Activated naive CD4-positive, alpha-beta T cell treated with anti-CD3 and anti-CD28 coated beads, Interleukin-2, amount 10 ng/mL, durations not matched to agents 7 days and 5 days (primary cell): ENCODE data around the gene CYTH2.
"Not testable (repeated sequence)": the region's sequence is repeated elsewhere in the genome, so short reads cannot be mapped to it uniquely, and the experiment has no call there.

Source experiments
- CTCF ChIA-PET: fragments of 350-600 bp; sonication (Branson Sonifier 250); formaldehyde crosslinking; loops from one replicate; lab custom pipeline; 2021; ENCODE audit warnings: antibody characterized with exemption; lab: Charles Lee
- DNase-seq: peaks from one replicate; pipeline ENCODE4 v3.0.0-alpha.2; 2020
- H3K27ac Mint-ChIP-seq: one replicate; pipeline ENCODE4 v1.8.0; 2021; ENCODE audit warnings: mild to moderate bottlenecking, moderate library complexity, mixed read lengths
- H3K27me3 Mint-ChIP-seq: one replicate; pipeline ENCODE4 v1.8.0; 2021; ENCODE audit warnings: mild to moderate bottlenecking, mixed read lengths
- H3K36me3 Mint-ChIP-seq: one replicate; pipeline ENCODE4 v1.8.0; 2021; ENCODE audit warnings: mixed read lengths
- H3K4me1 Mint-ChIP-seq: one replicate; pipeline ENCODE4 v1.8.0; 2021; ENCODE audit warnings: mixed read lengths
- H3K4me3 Mint-ChIP-seq: one replicate; pipeline ENCODE4 v1.8.0; 2021; ENCODE audit warnings: mild to moderate bottlenecking, moderate library complexity, mixed read lengths
- H3K9me3 Mint-ChIP-seq: one replicate; pipeline ENCODE4 v1.8.0; 2021; ENCODE audit warnings: mixed read lengths

Gene CYTH2

DNA sequence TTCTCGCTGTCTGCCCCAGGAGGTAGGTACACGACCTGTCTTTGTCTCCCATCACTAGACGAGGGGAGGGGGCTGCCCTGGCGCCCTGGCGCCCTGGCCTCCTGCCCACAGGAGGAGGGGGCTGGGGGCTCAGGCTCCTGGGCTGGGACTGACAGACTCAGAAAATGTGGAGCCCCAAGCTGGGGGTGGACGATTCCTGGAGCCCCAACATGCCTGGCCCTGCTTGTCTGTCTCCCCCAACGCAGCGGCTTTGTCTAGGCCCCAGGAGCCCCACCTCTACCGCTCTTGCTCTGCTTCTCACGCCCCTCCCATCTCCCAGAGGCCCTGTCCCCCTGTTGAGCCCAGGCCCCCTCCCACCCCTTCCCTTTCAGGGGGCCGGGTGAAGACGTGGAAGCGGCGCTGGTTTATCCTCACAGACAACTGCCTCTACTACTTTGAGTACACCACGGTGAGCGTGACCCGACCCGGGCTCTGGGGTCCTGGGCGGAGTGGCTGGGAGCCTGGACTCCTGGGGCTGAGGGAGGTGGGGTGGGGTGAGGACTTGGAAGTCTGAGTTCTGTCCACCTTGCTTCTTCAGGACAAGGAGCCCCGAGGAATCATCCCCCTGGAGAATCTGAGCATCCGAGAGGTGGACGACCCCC is 8.6 kb downstream of the CYTH2 start:
- no peak overlapping the region for H3K27ac Mint-ChIP-seq
- CTCF ChIA-PET: no interaction called here
- H3K27me3 Mint-ChIP-seq: no peaks in the 10 kb centered on the region
- H3K4me1 Mint-ChIP-seq: peaks cover 27% of the 10 kb centered on the region
- no peaks in the 10 kb centered on the region for H3K9me3 Mint-ChIP-seq
- no peak for DNase-seq
- no peak overlapping the region for H3K4me3 Mint-ChIP-seq
- H3K36me3 Mint-ChIP-seq: peaks cover 37% of the 10 kb centered on the region

DNA sequence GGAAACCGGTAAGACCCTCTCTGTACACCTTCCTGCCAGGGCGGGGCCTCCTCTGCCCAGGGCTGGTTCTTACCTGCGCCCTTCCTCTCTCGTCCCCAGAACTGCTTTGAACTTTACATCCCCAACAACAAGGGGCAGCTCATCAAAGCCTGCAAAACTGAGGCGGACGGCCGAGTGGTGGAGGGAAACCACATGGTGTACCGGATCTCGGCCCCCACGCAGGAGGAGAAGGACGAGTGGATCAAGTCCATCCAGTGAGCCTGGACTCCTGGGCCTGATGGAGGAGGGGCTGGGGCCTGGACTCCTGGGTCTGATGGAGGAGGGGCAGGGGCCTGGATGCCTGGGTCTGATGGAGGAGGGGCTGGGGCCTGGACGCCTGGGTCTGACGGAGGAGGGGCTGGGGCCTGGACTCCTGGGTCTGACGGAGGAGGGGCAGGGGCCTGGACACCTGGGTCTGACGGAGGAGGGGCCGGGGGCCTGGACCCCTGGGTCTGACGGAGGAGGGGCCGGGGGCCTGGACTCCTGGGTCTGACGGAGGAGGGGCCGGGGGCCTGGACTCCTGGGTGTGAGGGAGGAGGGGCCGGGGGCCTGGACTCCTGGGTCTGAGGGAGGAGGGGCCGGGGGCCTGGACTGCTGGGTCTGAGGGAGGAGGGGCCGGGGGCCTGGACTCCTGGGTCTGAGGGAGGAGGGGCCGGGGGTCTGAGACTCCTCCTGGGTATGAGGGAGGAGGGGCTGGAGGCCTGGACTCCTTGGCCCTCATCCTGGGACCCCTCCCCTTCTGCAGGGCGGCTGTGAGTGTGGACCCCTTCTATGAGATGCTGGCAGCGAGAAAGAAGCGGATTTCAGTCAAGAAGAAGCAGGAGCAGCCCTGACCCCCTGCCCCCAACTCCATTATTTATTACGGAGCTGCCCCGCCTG is 9.4 kb downstream of the CYTH2 start:
- no peak overlapping the region for H3K4me3 Mint-ChIP-seq
- no peaks in the 10 kb centered on the region for H3K9me3 Mint-ChIP-seq
- H3K27me3 Mint-ChIP-seq: no peaks in the 10 kb centered on the region
- DNase-seq: no peak
- no peak overlapping the region for H3K27ac Mint-ChIP-seq
- peaks cover 27% of the 10 kb centered on the region for H3K4me1 Mint-ChIP-seq
- H3K36me3 Mint-ChIP-seq: peaks cover 31% of the 10 kb centered on the region
- CTCF ChIA-PET: interaction anchor here (3.0 kb wide), 1 partner anchor 11 kb away, joined by 17 read pairs; no protein-coding TSS in a partner anchor

- peaks cover 27% of the 10 kb centered on the region for H3K4me1 Mint-ChIP-seq
- H3K27me3 Mint-ChIP-seq: no peaks in the 10 kb centered on the region
- DNase-seq: no peak
- H3K36me3 Mint-ChIP-seq: peaks cover 25% of the 10 kb centered on the region
- no peaks in the 10 kb centered on the region for H3K9me3 Mint-ChIP-seq
- H3K4me3 Mint-ChIP-seq: peak overlapping the region; percentile 24
- peak overlapping the region; percentile 65 for H3K27ac Mint-ChIP-seq
- CTCF ChIA-PET: interaction anchor here (3.0 kb wide), 1 partner anchor 10 kb away, joined by 17 read pairs; no protein-coding TSS in a partner anchor
Measured at GRCh38 chr19:48479686-48480085, 10.5 kb downstream of the CYTH2 start.

- H3K27me3 Mint-ChIP-seq: no peaks in the 10 kb centered on the region
- H3K4me3 Mint-ChIP-seq: peak overlapping the region; percentile 67
- peaks cover 22% of the 10 kb centered on the region for H3K36me3 Mint-ChIP-seq
- CTCF ChIA-PET: interaction anchor here (3.0 kb wide), 1 partner anchor 10 kb away, joined by 17 read pairs; no protein-coding TSS in a partner anchor
- H3K27ac Mint-ChIP-seq: peak overlapping the region; percentile 90
- peaks cover 27% of the 10 kb centered on the region for H3K4me1 Mint-ChIP-seq
- DNase-seq: peak; percentile 55
- no peaks in the 10 kb centered on the region for H3K9me3 Mint-ChIP-seq
Measured at GRCh38 chr19:48480183-48480557, 11.0 kb downstream of the CYTH2 start.

DNA sequence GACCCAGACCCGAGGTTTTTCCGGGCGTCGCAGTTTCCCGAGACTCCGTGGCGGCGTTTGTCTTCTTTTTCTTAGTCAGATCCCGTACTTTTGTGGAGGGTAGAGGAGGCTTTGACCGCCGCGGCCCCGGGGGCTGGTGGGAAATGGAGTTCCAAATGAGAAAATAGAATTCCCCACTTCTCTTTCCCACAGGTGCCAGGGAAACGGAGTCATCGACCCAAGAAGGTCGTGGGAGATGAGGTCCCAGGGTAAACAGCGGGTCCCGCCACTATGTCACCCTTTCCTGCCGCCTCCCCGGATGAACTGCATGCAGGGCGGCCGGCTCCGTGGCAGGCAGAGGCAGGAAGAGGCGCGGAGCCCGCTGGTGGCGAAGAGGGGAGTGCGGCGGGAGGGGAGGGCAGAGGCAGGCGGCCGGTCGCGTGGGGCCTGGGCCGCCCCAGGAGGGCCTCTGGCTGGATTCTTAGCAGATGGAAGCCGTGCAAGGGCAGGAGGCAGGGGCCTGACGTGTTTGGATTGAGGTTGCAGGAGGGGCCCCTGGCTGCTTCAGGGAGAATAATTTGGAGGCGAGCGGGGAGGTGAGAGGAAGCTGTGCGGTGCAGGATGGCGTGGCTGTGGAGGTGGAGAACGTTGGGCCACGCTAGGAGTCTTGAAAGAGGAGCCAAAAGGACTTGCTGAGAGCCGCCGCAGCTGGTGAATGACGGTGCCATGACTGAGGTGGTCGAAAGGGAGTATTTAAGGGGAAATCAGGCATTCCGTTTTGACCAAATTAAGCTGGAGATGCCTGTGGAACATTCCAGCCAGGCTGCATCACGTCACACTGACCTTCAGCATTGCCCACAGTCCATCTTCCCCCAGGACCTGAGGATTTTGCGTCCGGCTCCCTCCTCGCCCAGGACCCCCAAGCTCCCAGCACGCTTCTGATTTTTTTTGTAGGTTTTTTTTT is 11.7 kb downstream of the CYTH2 start:
- Mint-ChIP-seq H3K4me3 (peak overlapping the region; percentile 67), H3K27me3 (no peaks in the 10 kb centered on the region), H3K9me3 (no peaks in the 10 kb centered on the region), H3K4me1 (peaks cover 27% of the 10 kb centered on the region), H3K27ac (peak overlapping the region; percentile 90), H3K36me3 (peaks cover 18% of the 10 kb centered on the region)
- CTCF ChIA-PET: interaction anchor here (0.7 to 3.0 kb wide), 2 partner anchors 9 to 85 kb away, joined by 3 to 17 read pairs; no protein-coding TSS in a partner anchor
- peak; percentile 80 for DNase-seq

GRCh38 chr19:48481846-48482639 is 12.9 kb downstream of the CYTH2 start:
- H3K27ac Mint-ChIP-seq: peak overlapping the region; percentile 90
- CTCF ChIA-PET: no interaction called here
- H3K27me3 Mint-ChIP-seq: no peaks in the 10 kb centered on the region
- no peak overlapping the region for H3K4me3 Mint-ChIP-seq
- H3K9me3 Mint-ChIP-seq: no peaks in the 10 kb centered on the region
- H3K36me3 Mint-ChIP-seq: peaks cover 13% of the 10 kb centered on the region
- DNase-seq: no peak
- H3K4me1 Mint-ChIP-seq: peaks cover 27% of the 10 kb centered on the region

DNA sequence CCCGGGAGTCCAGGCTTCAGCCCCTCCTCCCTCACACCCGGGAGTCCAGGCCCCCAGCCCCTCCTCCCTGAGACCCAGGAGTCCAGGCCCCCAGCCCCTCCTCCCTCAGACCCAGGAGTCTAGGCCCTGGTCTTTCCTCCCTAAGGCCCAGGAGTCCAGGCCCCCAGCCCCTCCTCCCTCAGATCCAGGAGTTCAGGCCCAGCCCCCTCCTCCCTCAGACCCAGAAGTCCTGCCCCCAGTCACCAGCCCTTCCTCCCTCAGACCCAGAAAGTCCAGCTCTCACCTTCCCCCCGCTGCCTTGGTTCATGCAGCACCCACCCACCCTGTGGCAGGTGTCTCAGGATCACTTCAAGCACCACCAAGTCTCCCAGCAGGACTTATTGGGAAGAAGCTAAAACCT is 14.1 kb downstream of the CYTH2 start:
- no peak for DNase-seq
- no peak overlapping the region for H3K27ac Mint-ChIP-seq
- CTCF ChIA-PET: no interaction called here
- H3K27me3 Mint-ChIP-seq: peaks cover 4% of the 10 kb centered on the region
- no peaks in the 10 kb centered on the region for H3K9me3 Mint-ChIP-seq
- peaks cover 27% of the 10 kb centered on the region for H3K4me1 Mint-ChIP-seq
- H3K36me3 Mint-ChIP-seq: peaks cover 13% of the 10 kb centered on the region
- no peak overlapping the region for H3K4me3 Mint-ChIP-seq

- Mint-ChIP-seq H3K27me3 (peaks cover 9% of the 10 kb centered on the region), H3K9me3 (no peaks in the 10 kb centered on the region), H3K4me3 (no peak overlapping the region), H3K4me1 (peaks cover 25% of the 10 kb centered on the region), H3K36me3 (peaks cover 7% of the 10 kb centered on the region), H3K27ac (no peak overlapping the region)
- CTCF ChIA-PET: no interaction called here
- DNase-seq: no peak
Measured at GRCh38 chr19:48484247-48484893, 15.2 kb downstream of the CYTH2 start.

DNA sequence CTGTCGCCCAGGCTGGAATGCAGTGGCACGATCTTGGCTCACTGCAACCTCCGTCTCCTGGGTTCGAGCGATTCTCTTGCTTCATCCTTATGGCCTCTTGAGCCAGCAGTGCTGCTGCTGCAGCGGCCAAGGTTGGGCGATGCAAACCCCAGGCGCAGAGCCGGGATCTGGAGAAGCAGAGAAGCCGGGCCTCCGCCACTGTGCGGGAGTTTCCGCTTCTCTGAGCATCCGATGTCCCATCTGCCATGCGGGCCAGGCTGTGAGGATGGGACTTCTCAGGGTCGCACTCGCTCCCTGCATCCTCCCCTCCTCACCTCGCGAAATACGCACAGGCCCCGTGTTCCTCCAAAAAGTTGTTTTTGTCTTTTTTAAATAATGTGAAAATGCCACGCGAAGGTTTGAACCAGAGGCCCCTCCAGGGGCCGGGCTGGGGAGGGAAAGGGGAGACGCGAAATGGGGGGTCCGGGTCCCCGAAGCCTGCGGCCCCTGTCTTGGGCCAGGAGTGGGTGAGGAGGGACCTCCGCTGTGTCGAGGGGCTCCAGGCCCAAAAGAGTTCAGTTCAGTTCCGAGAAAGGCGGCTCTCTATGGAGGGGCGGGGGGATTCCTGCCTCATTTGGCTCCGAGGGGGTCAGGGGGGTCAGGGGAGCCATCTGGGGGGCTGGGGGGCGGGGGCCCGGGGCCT is 15.9 kb downstream of the CYTH2 start:
- Mint-ChIP-seq H3K4me1 (peaks cover 25% of the 10 kb centered on the region), H3K4me3 (no peak overlapping the region), H3K27me3 (peaks cover 16% of the 10 kb centered on the region), H3K27ac (no peak overlapping the region), H3K9me3 (no peaks in the 10 kb centered on the region), H3K36me3 (peaks cover under 1% of the 10 kb centered on the region)
- DNase-seq: no peak
- CTCF ChIA-PET: no interaction called here

- CTCF ChIA-PET: interaction anchor here (1.5 to 5.1 kb wide), 2 partner anchors 100 to 122 kb away, joined by 3 to 78 read pairs; no protein-coding TSS in a partner anchor
- Mint-ChIP-seq H3K27me3 (peaks cover 32% of the 10 kb centered on the region), H3K4me1 (peaks cover 23% of the 10 kb centered on the region)
- not testable (repeated sequence) for H3K36me3 Mint-ChIP-seq, H3K9me3 Mint-ChIP-seq, DNase-seq, H3K4me3 Mint-ChIP-seq, H3K27ac Mint-ChIP-seq
Measured at GRCh38 chr19:48486706-48487105, 17.5 kb downstream of the CYTH2 start.

DNA sequence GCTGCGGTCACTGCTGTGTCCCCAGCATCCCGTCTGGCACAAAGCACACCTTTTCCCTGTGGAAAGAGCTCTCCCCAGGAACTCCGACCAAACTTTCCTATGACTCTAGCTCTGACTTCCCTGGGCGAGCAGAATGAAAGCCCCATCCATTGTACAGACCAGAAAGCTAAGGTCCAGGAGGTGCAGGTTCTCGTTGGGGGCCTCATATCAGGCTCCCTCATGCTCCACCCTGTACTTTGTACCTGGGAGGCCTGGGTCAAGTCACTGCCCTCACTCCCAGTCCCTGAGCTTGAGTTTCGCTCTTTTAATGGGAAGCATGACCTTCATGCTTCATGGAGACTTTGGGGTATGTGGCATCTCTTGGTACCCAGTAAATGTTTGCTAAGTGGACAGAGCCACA is 18.4 kb downstream of the CYTH2 start:
- no peaks in the 10 kb centered on the region for H3K36me3 Mint-ChIP-seq
- CTCF ChIA-PET: interaction anchor here (0.6 to 5.1 kb wide), 4 partner anchors 99 to 345 kb away, joined by 3 to 78 read pairs (median 3); no protein-coding TSS in a partner anchor
- DNase-seq: no peak
- no peaks in the 10 kb centered on the region for H3K9me3 Mint-ChIP-seq
- peaks cover 40% of the 10 kb centered on the region for H3K27me3 Mint-ChIP-seq
- H3K27ac Mint-ChIP-seq: no peak overlapping the region
- H3K4me1 Mint-ChIP-seq: peaks cover 26% of the 10 kb centered on the region
- H3K4me3 Mint-ChIP-seq: no peak overlapping the region

- Mint-ChIP-seq H3K4me1 (peaks cover 30% of the 10 kb centered on the region), H3K27ac (no peak overlapping the region), H3K4me3 (no peak overlapping the region), H3K36me3 (no peaks in the 10 kb centered on the region), H3K27me3 (peaks cover 44% of the 10 kb centered on the region), H3K9me3 (no peaks in the 10 kb centered on the region)
- DNase-seq: no peak
- CTCF ChIA-PET: interaction anchor here (0.6 to 5.1 kb wide), 4 partner anchors 99 to 346 kb away, joined by 3 to 78 read pairs (median 15); no protein-coding TSS in a partner anchor
Measured at GRCh38 chr19:48487948-48488347, 18.8 kb downstream of the CYTH2 start.
